ENCODE data around the gene IFT122. TPM values are rescaled to one million over a fixed set of nuclear protein-coding genes. Genes with fewer than 3 reads are reported as not detected.
"Not testable (repeated sequence)": the region's sequence is repeated elsewhere in the genome, so short reads cannot be mapped to it uniquely, and the experiment has no call there.

Gene IFT122
- total RNA-seq, 1 donor from 2014 or later = 22.5 TPM

DNA sequence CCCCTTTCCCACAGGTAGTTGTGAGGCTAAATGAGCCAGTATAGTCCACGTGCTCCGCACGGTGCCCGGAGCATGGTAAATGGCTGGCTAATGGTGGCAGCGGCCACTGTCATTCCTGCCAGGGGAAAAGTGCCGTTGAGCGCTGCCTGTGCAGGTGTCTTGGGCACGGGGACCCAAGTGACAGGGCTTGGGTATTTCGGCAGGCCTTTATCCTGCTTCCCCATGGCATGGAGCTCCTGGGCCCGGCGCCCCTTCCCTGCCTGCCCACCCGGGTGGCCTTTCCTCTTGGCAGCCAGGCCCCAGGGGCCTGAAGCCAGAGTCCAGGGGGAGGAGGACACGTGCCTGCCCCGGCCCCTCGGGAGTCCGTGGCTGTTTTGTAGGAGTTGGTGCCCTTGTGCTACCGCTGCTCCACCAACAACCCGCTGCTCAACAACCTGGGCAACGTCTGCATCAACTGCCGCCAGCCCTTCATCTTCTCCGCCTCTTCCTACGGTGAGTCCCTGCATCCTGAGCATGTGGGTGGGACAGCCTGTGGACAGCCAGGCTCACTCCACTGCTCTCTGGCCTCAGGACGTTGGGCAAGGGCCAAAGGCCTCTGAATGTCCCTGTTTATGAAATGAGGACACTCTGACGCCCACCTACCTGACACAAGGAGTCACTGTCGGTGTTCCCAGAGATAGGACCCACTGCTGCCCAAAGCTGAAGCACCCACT lies 75.2 kb downstream of the IFT122 start:
- intact Hi-C loops (cut with micrococcal nuclease) = not testable (repeated sequence)

DNA sequence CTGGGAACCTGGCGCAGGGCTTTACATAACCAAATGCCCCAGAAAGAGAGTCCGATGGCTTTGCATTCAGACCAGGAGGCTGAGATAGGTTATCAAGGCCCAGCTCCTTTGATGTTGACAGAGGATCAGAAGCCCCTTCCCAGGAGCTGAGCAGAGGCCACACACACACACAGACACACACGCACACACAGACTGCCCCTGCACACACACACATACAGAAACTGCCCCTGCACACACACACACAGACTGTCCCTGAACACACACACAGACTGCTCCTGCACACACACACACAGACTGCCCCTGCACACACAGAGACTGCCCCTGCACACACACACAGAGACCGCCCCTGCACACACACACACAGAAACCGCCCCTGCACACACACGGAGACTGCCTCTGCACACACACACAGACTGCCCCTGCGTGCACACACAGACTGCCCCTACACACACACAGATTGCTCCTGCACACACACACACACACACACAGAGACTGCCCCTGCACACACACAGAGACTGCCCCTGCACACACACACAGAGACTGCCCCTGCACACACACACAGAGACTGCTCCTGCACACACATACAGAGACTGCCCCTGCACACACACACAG lies 75.9 kb downstream of the IFT122 start:
- intact Hi-C loops (cut with micrococcal nuclease) = not testable (repeated sequence)

DNA sequence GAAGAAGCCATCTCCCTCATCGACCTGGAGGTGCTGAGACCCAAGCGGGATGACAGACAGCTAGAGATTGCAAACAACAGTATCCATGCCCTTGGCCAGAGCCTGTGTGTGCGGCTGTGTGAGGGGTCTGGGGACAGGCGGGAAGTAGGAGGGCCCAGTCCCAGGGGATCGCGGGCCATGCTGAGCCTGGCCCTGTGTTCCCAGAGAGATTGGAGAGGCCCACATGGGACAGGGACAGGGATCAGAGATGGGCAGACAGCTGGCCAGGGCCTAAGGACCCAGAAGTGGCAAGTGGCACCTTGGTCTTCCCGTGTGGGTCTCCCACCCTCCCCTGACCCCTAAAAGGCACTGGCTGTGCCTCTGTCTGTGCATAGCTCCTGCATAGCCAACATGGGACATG lies 77.5 kb downstream of the IFT122 start:
- intact Hi-C loops (cut with micrococcal nuclease) = no loop called here

DNA sequence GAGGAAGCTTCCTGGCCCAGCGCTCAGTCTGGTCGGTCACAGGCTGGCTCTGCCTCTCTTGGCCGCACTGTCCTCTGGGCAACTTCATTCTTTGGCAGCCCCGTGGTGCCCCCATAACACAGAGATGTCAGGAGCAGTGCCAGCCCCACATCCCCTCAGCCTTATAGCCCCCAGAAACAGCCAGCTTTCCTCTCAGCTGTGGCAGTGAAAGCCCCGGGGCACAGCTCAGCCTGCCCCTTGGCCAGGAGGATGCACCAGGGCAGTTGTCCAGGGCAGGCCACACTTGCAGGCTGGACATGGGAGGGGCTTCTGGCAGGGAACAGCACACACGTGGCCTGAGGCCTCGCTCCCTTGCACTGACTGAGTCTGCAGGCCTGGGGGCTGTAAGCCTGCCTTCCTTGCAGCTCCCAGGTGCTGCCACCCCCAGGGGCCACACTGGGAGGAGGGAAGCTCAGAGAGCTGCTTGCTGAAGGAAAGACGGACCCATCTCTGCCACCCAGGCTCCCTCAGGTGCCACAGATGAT lies 78.1 kb downstream of the IFT122 start:
- intact Hi-C loops (cut with micrococcal nuclease) = no loop called here

DNA sequence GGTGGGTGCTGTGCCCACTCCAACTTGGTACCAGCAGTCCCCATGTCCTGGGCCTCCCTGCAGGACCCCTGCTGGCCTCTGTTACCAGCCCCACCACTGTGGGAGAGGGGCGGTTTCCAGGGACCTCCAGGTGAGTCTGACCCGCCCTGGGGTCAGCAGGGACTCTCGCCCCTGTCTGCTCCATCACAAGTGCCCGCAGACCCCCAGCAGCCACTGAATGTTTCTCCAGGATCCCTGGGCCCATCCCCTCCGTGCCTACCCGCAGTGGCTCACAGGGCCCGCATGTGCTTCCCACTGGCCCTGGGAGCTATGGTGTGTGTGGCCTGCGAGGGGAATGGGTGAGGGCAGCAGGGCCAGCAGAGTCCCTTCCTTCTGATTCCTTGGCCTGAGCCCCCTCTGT lies 78.6 kb downstream of the IFT122 start:
- intact Hi-C loops (cut with micrococcal nuclease) = no loop called here

DNA sequence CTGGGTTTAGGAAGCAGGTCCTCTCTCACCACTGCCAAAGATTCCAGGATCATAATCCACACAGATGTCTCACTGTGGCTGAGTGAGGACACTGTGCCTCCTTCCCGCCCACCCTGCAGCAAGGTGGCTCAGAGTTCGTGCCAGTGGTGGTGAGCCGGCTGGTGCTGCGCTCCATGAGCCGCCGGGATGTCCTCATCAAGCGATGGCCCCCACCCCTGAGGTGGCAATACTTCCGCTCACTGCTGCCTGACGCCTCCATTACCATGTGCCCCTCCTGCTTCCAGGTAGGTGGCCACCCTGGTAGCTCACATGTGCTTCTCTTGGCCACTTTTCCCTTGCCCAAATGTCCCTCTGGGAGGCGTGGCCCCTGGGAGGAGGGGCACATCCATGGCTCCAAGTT lies 79.4 kb downstream of the IFT122 start:
- intact Hi-C loops (cut with micrococcal nuclease) = no loop called here

DNA sequence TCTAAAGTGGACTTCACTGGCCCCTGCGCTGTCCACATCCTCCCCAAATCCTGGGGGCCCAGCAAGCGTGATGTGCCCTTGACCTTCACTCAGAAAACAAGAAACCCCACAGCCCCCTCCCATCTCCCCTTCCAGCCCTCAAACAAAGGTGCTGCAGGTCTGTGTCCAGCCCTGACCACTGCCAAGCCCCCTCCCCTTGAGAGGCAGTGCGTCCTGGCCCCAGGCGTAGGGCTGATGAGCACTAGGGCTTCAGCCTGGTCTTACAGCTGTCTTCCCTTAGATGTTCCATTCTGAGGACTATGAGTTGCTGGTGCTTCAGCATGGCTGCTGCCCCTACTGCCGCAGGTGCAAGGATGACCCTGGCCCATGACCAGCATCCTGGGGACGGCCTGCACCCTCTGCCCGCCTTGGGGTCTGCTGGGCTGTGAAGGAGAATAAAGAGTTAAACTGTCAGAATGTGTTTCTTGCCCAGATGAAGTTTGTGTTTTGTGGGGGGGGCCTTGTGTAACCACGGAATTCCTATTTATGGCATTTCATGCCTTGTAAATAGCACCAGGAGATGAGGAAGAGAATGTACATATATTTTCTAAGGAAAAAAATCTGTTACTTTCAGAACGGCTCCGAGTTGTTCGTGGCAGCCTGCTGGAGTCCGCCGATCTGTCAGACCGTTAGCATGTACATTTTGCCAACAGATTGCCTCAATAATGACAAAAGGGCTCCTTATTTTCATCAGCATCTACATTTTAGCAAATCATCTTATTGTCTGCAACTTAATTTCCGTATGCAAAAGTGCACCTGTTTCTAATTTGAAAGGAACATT lies 80.1 kb downstream of the IFT122 start:
- intact Hi-C loops (cut with micrococcal nuclease) = no loop called here

DNA sequence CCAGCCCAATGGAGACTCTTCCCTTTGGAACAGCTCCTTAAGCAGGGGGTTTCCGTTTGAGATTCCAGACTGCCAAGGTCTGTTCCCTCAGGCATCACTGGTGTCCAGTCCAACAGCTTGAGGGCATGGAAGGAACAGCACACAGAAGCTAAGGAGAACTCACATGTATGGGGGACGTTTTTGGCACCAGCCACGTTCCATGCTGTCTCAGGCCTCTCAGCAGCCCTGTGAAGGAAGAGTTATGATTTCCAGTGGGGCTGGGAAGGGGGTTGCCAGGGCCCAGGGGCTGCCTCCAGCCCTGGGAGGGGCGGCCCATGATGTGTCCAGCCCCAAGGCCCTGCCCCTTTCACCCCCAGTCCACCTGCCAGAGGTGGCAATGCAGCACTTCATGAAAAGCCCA lies 80.9 kb downstream of the IFT122 start:
- intact Hi-C loops (cut with micrococcal nuclease) = no loop called here

DNA sequence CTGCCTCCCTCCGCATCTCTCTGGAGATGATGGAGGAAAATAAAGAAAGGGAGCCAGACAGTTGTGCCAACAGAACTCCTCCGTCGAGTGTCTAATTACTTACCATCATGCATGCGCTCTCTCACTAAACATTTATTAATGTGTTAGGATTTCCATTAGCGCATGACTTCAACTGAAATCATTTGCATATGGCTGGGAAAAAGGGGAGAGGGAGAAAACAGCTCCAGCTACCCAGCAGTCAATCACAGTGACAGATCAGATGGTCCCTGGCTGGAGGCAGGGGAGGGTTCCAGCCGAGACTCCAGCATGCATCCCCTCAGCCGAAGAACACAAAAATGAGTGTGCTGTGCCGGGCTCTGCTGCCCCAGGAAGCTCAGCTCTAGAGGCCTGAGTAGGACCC lies 81.6 kb downstream of the IFT122 start:
- intact Hi-C loops (cut with micrococcal nuclease) = no loop called here

DNA sequence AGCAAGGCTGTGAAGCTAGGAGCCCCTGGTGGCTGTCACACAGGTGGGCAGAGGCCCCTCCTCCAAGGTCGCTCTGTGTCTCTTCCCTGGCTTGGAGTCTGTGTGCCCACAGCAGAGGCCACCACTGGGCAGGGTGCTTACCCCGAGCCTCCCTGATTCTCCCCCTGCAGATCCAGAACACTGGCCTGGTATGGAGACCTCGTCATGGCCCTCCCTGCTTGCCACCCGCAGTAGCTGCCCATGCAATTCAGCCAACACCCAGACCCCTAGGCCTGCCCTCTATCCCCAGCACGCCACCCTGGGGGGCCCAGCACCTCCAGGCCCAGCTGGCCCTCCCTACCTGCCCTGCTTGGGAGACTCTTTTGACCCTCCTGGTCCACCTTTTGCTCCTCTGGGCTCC lies 82.9 kb downstream of the IFT122 start:
- intact Hi-C loops (cut with micrococcal nuclease) = no loop called here

DNA sequence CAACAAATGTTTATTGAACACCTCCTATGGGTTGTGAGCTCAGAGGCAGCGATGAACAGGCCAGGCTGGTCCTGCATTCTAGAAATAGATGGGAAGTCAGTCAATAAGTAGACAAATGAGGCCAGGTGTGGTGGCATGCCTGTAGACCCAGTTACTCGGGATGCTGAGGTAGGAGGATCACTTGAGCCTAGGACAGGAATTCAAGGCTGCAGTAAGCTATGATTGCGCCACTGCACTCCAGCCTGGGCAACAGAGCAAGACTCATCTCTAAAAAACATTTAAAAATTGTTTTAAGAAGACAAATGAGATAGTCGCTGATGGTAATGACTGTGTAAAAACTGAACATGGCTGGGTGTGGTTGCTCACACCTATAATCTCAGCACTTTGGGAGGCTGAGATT lies 84.1 kb downstream of the IFT122 start:
- intact Hi-C loops (cut with micrococcal nuclease) = no loop called here

DNA sequence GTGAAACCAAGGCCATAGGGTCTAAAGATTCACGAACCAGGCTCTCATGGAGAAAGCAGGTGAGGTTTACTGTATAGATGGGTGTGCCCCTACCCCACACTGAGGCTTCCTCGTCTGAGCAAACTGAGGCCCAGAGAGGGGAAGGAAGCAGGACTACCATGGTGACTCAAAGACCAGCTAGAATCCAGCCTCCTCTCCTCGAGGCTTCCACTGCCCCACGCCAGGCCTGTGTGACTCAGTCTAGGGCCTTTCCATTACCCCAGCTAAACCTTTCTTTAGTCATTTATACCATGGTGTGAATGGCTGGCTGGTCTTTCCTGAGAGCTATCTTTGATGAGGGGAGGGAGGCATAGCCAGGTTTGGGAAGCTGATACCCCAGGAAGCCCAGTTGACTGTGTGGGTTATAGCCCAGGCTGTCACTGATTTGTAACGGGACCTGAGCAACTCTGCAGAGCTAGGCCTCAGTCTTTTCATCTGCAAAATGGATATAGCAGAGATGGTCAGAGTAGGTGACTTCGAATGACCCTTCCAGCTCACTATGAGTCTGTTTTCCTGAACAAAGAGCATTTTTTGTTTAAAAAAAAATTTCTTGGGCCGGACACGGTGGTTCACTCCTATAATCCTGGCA lies 85.4 kb downstream of the IFT122 start:
- intact Hi-C loops (cut with micrococcal nuclease) = no loop called here

DNA sequence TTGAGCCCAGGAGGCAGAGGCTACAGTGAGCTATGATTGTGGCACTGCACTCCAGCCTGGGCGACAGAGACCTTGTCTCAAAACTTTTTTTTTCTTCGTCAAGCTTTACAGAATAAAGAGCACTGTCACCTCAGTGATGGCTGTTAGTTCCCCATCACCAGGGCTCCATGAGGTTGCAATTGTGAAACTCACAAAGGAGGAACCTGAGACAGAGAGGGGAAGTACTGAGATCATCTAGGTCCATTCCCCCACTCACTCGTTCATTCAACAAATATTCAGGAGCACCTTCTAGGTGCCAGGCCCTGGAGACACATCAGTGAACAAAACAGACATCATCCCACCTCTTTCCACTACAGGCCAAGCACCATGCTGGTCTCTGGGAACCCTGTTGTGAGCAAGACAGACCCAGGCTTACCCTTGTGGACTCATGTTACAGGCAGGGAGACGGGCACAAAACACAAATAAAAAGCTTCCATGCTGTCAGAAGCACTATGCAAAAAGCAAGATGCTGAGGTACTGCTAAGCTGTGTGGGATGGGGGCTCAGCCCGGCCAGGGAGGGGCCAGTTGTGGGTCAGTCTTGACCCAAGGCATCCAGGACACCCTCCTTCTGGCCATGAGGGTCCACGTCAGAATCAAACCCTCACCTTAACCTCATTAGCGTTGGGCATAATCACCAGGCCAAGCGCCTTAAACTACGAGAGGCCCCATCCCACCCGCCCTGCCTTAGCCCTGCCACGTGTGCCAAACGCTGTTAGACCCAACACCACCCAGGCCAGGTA lies 86.3 kb downstream of the IFT122 start:
- intact Hi-C loops (cut with micrococcal nuclease) = no loop called here

DNA sequence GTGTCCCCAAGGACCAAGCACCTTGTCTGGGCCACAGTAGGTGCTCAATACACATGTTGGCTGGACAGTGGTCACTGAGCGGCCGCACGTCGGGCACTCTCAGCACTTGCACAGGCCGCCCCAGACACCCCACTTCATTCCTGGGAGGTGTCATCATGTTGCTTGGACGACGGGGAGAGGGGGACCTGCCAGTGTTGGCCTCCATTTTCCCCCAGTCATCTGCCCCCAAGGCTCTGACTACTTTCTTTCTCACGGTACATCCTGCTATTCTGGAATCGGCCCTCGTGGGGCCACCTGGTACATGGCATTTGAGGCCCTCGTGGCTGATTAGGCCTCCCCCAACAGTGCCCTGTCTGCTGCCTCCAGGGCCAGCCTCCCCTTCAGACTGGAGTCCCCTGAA lies 87.2 kb downstream of the IFT122 start:
- intact Hi-C loops (cut with micrococcal nuclease) = no loop called here

DNA sequence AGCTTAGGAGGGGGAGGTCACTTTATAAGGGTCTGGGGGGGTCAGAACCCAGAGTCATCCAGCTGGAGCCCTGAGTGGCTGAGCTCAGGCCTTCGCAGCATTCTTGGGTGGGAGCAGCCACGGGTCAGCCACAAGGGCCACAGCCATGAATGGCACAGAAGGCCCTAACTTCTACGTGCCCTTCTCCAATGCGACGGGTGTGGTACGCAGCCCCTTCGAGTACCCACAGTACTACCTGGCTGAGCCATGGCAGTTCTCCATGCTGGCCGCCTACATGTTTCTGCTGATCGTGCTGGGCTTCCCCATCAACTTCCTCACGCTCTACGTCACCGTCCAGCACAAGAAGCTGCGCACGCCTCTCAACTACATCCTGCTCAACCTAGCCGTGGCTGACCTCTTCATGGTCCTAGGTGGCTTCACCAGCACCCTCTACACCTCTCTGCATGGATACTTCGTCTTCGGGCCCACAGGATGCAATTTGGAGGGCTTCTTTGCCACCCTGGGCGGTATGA lies 88.6 kb downstream of the IFT122 start, which contains the start of gene RHO:
TSS of gene RHO (plus strand) at position 51 of the 512 bp plus-strand sequence. CDS start at position 146, 95 bp downstream.
- intact Hi-C loops (cut with micrococcal nuclease) = no loop called here

DNA sequence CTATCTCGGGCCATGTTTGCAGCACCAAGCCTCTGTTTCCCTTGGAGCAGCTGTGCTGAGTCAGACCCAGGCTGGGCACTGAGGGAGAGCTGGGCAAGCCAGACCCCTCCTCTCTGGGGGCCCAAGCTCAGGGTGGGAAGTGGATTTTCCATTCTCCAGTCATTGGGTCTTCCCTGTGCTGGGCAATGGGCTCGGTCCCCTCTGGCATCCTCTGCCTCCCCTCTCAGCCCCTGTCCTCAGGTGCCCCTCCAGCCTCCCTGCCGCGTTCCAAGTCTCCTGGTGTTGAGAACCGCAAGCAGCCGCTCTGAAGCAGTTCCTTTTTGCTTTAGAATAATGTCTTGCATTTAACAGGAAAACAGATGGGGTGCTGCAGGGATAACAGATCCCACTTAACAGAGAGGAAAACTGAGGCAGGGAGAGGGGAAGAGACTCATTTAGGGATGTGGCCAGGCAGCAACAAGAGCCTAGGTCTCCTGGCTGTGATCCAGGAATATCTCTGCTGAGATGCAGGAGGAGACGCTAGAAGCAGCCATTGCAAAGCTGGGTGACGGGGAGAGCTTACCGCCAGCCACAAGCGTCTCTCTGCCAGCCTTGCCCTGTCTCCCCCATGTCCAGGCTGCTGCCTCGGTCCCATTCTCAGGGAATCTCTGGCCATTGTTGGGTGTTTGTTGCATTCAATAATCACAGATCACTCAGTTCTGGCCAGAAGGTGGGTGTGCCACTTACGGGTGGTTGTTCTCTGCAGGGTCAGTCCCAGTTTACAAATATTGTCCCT lies 89.6 kb downstream of the IFT122 start:
- intact Hi-C loops (cut with micrococcal nuclease) = no loop called here

DNA sequence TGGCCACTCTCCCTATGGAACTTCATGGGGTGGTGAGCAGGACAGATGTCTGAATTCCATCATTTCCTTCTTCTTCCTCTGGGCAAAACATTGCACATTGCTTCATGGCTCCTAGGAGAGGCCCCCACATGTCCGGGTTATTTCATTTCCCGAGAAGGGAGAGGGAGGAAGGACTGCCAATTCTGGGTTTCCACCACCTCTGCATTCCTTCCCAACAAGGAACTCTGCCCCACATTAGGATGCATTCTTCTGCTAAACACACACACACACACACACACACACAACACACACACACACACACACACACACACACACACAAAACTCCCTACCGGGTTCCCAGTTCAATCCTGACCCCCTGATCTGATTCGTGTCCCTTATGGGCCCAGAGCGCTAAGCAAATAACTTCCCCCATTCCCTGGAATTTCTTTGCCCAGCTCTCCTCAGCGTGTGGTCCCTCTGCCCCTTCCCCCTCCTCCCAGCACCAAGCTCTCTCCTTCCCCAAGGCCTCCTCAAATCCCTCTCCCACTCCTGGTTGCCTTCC lies 90.3 kb downstream of the IFT122 start:
- intact Hi-C loops (cut with micrococcal nuclease) = no loop called here

DNA sequence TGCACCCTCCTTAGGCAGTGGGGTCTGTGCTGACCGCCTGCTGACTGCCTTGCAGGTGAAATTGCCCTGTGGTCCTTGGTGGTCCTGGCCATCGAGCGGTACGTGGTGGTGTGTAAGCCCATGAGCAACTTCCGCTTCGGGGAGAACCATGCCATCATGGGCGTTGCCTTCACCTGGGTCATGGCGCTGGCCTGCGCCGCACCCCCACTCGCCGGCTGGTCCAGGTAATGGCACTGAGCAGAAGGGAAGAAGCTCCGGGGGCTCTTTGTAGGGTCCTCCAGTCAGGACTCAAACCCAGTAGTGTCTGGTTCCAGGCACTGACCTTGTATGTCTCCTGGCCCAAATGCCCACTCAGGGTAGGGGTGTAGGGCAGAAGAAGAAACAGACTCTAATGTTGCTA lies 90.8 kb downstream of the IFT122 start:
- intact Hi-C loops (cut with micrococcal nuclease) = no loop called here

DNA sequence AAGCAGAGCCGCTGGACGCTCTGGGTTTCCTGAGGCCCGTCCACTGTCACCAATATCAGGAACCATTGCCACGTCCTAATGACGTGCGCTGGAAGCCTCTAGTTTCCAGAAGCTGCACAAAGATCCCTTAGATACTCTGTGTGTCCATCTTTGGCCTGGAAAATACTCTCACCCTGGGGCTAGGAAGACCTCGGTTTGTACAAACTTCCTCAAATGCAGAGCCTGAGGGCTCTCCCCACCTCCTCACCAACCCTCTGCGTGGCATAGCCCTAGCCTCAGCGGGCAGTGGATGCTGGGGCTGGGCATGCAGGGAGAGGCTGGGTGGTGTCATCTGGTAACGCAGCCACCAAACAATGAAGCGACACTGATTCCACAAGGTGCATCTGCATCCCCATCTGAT lies 91.7 kb downstream of the IFT122 start:
- intact Hi-C loops (cut with micrococcal nuclease) = no loop called here

DNA sequence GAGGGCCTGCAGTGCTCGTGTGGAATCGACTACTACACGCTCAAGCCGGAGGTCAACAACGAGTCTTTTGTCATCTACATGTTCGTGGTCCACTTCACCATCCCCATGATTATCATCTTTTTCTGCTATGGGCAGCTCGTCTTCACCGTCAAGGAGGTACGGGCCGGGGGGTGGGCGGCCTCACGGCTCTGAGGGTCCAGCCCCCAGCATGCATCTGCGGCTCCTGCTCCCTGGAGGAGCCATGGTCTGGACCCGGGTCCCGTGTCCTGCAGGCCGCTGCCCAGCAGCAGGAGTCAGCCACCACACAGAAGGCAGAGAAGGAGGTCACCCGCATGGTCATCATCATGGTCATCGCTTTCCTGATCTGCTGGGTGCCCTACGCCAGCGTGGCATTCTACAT lies 92.2 kb downstream of the IFT122 start:
- intact Hi-C loops (cut with micrococcal nuclease) = no loop called here
